Spleen (tissue), 7 donors: ENCODE measurements around the gene ACVR1.

ENCODE experiments used
- POLR2A ChIP-seq, 3 donors: fragments of 450-650 bp; IDR thresholded peaks; one replicate each; pipeline ENCODE4 v1.5.1; 2017; ENCODE audit warnings: antibody characterized with exemption in 3 of 3, mild to moderate bottlenecking in 1 of 3
- POLR2AphosphoS5 ChIP-seq, 3 donors: sonication (generic); formaldehyde crosslinking; IDR thresholded peaks; one replicate each; pipeline ENCODE4 v1.5.1; 2017; ENCODE audit warnings: antibody characterized with exemption in 3 of 3
- TF ChIP-seq, protein P1 (sequence below), 11 experiments: fragments of 200-600 bp in 7 of 11; fragments of 450-650 bp in 4 of 11; sonication (generic) in 4 of 11; IDR thresholded peaks in 8 of 11; conservative IDR thresholded peaks in 3 of 11; 1 replicate in 7 of 11; 2 replicates in 4 of 11; pipeline versions ENCODE4 v1.4.0 to v1.8.0; 2016 to 2021; ENCODE audit warnings: antibody characterized with exemption in 11 of 11, inconsistent platforms in 4 of 11, mild to moderate bottlenecking in 1 of 11
- donor health status: DM: no; HTN: no; CAD: no; lungs with moderate emphysema.
- donor health status: DM: no; HTN: no; CAD: no.
- donor health status: DM: no; HTN: no; CAD: no.

DNA sequence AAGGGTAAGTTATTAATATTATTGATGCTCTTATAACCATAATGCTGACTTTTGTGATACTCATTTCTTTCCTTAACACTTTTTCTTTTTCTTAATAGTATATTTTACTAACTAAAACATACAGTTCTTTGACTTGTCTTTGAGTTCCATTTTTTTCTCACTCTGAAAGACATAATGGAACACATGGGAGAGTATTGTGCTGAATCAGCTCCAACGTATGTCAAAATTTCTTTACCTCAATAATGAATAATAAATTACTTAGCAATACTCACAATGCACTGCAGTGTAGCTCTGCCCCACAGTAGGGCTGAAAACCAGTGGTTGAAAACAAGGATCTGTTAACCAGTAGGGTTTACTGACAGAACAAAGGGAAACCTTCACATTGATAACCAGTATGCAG lies 40.7 kb downstream of the ACVR1 start:
- TF ChIP-seq POLR2A (IDR thresholded peaks at IDR 0.05), result no peak
- TF ChIP-seq, protein P1, sequence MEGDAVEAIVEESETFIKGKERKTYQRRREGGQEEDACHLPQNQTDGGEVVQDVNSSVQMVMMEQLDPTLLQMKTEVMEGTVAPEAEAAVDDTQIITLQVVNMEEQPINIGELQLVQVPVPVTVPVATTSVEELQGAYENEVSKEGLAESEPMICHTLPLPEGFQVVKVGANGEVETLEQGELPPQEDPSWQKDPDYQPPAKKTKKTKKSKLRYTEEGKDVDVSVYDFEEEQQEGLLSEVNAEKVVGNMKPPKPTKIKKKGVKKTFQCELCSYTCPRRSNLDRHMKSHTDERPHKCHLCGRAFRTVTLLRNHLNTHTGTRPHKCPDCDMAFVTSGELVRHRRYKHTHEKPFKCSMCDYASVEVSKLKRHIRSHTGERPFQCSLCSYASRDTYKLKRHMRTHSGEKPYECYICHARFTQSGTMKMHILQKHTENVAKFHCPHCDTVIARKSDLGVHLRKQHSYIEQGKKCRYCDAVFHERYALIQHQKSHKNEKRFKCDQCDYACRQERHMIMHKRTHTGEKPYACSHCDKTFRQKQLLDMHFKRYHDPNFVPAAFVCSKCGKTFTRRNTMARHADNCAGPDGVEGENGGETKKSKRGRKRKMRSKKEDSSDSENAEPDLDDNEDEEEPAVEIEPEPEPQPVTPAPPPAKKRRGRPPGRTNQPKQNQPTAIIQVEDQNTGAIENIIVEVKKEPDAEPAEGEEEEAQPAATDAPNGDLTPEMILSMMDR (IDR thresholded peaks at IDR 0.05 in 8 of 11, conservative IDR thresholded peaks at IDR 0.05 in 3 of 11), result no peak
- no peak for TF ChIP-seq POLR2AphosphoS5 (IDR thresholded peaks at IDR 0.05)
